SU-DHL-6 (cell line): ENCODE measurements around the gene MTCL1.

ENCODE experiments used
- CTCF ChIP-seq: fragments of 200-600 bp; sonication (generic); IDR thresholded peaks from one replicate; pipeline ENCODE4 v1.5.1; 2017; ENCODE audit warnings: antibody characterized with exemption, mild to moderate bottlenecking, low read length, moderate library complexity; ENCODE audit not compliant: insufficient read depth, poor library complexity, severe bottlenecking
- EZH2phosphoT487 ChIP-seq: fragments of 200-600 bp; sonication (generic), shearing (Covaris generic); conservative IDR thresholded peaks from 2 replicates; pipeline ENCODE4 v1.6.1; 2018; ENCODE audit warnings: mild to moderate bottlenecking, antibody characterized with exemption, low read length, moderate library complexity, mixed read lengths

- TF ChIP-seq CTCF (no peak), EZH2phosphoT487 (no peak)
These were observed 820 bp downstream of the MTCL1 start for GRCh38 chr18:8705961-8706790.
